GM10266 (cell line): Measurements from ENCODE around the gene KCNJ18.
"Not testable (repeated sequence)": the region's sequence is repeated elsewhere in the genome, so short reads cannot be mapped to it uniquely, and the experiment has no call there.

Source experiments
- DNase-seq: peaks from one replicate; pipeline ENCODE4 v3.0.0; 2012; ENCODE audit errors: extremely low spot score
- TF ChIP-seq, protein P1 (sequence below): IDR thresholded peaks from 2 replicates; pipeline ENCODE4 v1.5.1; 2012; ENCODE audit warnings: mild to moderate bottlenecking, low read depth; ENCODE audit not compliant: control insufficient read depth, insufficient read depth; ENCODE audit errors: missing control alignments

The KCNJ18 gene

DNA sequence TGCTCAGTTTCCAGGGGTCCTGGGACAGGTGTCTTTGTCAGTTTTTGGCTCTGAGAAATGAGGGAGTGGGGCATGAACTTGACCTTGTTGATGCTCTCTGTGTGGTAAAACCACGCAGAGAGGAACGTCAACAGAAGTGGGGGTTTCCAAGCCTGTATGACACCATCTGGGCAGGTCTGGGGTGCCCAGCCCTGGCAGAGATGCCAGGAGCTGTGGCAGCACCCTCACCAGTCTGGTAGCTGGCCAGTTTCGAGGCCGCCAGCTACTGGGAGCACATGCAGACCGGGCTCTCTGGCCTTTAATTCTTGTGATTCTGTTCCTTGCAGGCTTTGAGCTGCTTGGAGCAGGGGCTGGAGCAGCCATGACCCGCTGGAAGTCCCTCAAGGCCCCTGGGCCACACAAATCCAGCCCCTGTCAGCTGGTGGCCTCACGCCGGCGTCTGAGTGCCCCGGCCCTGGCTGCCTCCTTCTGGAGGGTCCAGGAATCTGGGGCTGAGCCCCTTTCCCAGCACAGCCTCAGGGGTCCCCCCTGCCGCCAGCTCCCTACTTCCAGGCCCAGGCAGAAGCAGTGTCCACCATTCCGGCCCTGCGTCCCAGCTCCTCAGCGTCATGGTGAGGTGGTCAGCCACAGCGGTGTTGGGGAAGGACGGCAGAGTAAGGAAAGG, 7.4 kb downstream of the KCNJ18 start:
- not testable (repeated sequence) for DNase-seq

GRCh38 chr17:21701090-21701489, 8.8 kb downstream of the KCNJ18 start:
- DNase-seq = not testable (repeated sequence)

DNA sequence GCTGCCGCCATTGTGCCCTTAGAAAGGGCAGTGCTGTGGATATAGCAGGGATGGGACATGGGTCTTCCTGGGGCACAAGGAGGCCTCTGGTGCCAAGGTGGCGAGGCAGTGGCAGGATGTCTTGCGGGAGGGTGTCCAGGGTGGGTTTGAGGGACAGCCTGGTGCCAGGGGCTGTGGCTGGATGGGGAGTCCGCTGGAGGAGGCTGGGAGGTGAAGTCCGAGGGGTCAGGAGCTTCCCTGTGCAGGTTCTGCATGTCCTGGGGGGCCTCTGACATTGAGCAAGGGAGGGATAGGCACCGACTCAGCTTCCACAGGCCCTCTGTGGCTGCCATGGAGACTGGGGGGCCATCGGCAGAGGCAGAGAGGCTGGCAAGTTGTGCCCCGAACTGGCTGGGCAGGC, 9.7 kb downstream of the KCNJ18 start:
- DNase-seq = not testable (repeated sequence)

GRCh38 chr17:21702521-21702920, 10.2 kb downstream of the KCNJ18 start:
- not testable (repeated sequence) for DNase-seq

GRCh38 chr17:21702940-21703640, 10.8 kb downstream of the KCNJ18 start:
- DNase-seq = not testable (repeated sequence)

DNA sequence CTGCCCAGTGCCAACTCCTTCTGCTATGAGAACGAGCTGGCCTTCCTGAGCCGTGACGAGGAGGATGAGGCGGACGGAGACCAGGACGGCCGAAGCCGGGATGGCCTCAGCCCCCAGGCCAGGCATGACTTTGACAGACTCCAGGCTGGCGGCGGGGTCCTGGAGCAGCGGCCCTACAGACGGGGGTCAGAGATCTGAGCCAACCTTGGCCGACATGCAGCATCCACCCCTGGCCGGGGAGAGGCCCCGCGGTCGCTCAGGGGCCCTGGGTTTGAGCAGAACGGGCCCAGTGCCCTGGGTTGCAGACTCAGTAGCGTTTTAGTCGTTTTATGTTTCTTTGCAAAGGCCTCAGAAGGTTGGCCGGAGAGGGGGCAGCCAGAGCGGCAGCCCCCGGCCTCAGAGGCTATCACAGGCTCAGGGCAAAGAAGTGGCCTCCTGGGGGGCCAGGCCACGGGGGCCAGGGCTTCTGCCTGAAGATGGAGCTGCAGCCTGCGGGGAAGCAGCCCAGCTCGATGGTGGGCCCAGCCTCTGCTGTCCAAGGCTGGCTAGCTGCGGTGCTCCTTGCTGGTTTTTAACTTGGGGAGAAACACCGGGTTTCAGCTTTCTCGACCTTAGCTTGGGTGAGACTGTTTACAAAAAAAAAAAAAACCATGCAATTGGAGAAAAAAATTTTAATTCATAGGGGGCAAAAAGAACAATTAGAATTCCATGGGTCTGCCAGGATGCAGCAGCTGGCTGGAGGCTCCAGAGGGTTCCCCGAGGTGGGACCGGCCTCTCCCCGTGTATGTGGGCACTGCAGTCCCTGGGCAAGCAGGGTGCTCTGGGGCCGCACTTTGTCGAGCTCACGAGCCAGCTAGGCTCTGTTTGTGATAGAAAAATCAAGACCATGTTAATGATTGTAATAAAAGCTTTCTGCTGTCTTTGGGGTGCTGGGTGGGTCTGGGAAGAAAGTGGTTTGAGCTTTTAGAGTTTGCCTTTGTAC, 11.9 kb downstream of the KCNJ18 start:
- not testable (repeated sequence) for DNase-seq

- TF ChIP-seq, protein P1, sequence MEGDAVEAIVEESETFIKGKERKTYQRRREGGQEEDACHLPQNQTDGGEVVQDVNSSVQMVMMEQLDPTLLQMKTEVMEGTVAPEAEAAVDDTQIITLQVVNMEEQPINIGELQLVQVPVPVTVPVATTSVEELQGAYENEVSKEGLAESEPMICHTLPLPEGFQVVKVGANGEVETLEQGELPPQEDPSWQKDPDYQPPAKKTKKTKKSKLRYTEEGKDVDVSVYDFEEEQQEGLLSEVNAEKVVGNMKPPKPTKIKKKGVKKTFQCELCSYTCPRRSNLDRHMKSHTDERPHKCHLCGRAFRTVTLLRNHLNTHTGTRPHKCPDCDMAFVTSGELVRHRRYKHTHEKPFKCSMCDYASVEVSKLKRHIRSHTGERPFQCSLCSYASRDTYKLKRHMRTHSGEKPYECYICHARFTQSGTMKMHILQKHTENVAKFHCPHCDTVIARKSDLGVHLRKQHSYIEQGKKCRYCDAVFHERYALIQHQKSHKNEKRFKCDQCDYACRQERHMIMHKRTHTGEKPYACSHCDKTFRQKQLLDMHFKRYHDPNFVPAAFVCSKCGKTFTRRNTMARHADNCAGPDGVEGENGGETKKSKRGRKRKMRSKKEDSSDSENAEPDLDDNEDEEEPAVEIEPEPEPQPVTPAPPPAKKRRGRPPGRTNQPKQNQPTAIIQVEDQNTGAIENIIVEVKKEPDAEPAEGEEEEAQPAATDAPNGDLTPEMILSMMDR = no peak
- DNase-seq = no peak
These were observed 12.8 kb downstream of the KCNJ18 start for GRCh38 chr17:21705021-21705601.

GRCh38 chr17:21705746-21706145, 13.4 kb downstream of the KCNJ18 start:
- DNase-seq = not testable (repeated sequence)

DNA sequence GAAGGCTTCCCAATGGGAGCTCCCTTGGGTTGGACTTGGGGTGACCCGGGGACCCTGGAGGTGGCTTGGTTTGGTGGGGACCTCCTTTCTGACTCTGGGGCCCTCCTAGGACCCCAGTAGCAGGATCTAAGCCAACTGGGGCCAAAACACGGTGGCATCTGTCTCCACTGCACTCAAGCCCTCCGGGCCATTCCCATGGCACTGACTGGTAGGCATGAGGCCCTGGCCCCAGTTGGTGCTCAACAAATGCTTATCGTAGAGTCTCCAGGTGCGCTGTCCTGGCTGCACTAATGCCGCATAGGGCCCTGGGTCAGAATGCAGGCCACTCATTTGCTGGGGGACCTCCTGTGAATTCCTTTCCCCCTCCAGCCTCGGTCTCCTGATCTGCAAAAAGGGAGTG, 14.2 kb downstream of the KCNJ18 start:
- DNase-seq = not testable (repeated sequence)

GRCh38 chr17:21707131-21707530, 14.8 kb downstream of the KCNJ18 start:
- not testable (repeated sequence) for DNase-seq

DNA sequence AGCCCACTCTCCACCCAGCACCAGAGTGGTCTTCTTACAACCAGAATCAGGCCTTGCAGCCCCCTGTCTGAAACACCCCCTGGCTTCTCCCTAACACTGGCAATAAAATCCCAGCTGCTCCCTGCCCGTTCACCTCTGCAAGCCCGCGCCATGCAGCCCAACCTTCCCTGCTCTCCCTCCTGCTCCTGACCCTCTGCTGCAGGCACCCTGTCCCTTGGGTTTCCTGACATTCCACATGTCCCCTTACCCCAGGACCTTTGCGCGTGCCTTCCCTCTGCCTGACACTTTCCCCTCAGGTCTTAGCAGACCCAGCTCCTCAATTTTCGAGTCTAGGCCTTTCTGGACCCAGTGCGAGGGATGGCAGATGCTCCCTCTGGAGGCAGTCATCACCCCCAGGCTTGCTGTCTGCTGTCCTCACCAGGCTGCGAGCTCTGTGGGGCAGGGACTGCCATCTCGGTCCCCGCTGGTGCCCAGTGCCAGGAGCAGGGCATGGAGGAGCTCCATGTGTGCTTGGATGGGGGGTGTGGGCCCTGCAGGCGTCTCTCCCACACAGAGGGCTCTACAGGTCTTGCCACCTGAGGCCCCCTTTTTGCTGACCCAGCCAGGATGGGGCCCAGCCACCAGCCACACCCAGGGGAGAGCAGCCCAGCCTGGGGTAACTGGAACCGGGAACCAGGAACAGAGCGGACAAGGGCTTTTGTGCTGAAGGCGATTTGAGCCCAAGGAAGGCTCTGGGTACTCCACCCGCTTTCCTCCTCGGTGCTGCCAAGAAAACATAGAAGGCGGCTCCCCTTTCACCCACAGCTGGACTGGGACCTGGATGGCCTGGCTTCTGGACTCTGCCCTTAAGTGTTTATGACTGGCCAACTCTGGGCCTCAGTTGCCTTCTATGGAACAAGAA, 15.6 kb downstream of the KCNJ18 start:
- DNase-seq = not testable (repeated sequence)

- not testable (repeated sequence) for DNase-seq
These were observed 16.6 kb downstream of the KCNJ18 start for GRCh38 chr17:21708612-21709535.

- not testable (repeated sequence) for DNase-seq
These were observed 17.7 kb downstream of the KCNJ18 start for GRCh38 chr17:21709994-21710393.

- DNase-seq = not testable (repeated sequence)
These were observed 18.2 kb downstream of the KCNJ18 start for GRCh38 chr17:21710486-21710885.
